ENCODE results near the gene TTC14. TPM values are rescaled to one million over a fixed set of nuclear protein-coding genes. Genes with fewer than 3 reads are reported as not detected.

TTC14 gene
- total and polyA plus RNA-seq, 2 of the 13 experiments (the other 11 are each of a cell fraction or from before 2014, with no cell fraction given): 28.1 to 35.9 TPM

DNA sequence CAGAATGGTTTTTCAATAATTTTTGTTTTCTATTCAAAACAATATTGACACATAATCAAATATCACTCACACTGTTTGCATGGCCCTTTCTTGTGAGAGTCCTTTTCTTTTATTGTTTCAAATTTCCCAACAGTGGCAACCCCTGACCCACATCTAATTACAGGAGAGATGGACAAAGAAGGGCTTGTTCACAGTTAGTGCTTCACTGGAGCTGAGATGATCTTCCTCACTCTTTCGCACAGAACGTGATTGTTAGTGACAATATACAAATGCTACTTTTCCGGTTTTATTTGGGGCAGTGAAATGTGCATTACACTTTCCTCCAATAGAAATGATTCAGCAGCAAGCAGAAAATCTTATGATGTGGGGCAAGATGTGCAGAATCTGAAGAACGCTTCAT is 38.6 kb upstream of the TTC14 start (continued):
- TF ChIP-seq ZSCAN31 (CRISPR knock-in tag; IDR thresholded peaks at IDR 0.05; ENCODE audit: low read depth) (no peak), ZNF331 (CRISPR knock-in tag; IDR thresholded peaks at IDR 0.05) (no peak), HNF4G (IDR thresholded peaks at IDR 0.05; ENCODE audit: borderline replicate concordance, low read depth, low read length) (no peak), HNF4G (CRISPR knock-in tag; IDR thresholded peaks at IDR 0.05; ENCODE audit: borderline replicate concordance, low read depth) (no peak)
- TF ChIP-seq, protein P1, sequence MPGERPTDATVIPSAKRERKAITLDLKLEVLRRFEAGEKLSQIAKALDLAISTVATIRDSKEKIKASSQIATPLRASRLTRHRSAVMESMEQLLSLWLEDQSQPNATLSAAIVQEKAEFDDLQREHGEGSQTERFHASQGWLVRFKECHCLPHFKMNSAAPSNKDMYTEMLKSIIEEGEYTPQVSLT (CRISPR knock-in tag; IDR thresholded peaks at IDR 0.05; ENCODE audit: borderline replicate concordance, low read depth): no peak
- TF ChIP-seq, protein P2, sequence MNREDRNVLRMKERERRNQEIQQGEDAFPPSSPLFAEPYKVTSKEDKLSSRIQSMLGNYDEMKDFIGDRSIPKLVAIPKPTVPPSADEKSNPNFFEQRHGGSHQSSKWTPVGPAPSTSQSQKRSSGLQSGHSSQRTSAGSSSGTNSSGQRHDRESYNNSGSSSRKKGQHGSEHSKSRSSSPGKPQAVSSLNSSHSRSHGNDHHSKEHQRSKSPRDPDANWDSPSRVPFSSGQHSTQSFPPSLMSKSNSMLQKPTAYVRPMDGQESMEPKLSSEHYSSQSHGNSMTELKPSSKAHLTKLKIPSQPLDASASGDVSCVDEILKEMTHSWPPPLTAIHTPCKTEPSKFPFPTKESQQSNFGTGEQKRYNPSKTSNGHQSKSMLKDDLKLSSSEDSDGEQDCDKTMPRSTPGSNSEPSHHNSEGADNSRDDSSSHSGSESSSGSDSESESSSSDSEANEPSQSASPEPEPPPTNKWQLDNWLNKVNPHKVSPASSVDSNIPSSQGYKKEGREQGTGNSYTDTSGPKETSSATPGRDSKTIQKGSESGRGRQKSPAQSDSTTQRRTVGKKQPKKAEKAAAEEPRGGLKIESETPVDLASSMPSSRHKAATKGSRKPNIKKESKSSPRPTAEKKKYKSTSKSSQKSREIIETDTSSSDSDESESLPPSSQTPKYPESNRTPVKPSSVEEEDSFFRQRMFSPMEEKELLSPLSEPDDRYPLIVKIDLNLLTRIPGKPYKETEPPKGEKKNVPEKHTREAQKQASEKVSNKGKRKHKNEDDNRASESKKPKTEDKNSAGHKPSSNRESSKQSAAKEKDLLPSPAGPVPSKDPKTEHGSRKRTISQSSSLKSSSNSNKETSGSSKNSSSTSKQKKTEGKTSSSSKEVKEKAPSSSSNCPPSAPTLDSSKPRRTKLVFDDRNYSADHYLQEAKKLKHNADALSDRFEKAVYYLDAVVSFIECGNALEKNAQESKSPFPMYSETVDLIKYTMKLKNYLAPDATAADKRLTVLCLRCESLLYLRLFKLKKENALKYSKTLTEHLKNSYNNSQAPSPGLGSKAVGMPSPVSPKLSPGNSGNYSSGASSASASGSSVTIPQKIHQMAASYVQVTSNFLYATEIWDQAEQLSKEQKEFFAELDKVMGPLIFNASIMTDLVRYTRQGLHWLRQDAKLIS (CRISPR knock-in tag; IDR thresholded peaks at IDR 0.05): no peak
- TF ChIP-seq, protein P3, sequence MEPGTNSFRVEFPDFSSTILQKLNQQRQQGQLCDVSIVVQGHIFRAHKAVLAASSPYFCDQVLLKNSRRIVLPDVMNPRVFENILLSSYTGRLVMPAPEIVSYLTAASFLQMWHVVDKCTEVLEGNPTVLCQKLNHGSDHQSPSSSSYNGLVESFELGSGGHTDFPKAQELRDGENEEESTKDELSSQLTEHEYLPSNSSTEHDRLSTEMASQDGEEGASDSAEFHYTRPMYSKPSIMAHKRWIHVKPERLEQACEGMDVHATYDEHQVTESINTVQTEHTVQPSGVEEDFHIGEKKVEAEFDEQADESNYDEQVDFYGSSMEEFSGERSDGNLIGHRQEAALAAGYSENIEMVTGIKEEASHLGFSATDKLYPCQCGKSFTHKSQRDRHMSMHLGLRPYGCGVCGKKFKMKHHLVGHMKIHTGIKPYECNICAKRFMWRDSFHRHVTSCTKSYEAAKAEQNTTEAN (CRISPR knock-in tag; conservative IDR thresholded peaks at IDR 0.05): no peak
- TF ChIP-seq, protein P4, sequence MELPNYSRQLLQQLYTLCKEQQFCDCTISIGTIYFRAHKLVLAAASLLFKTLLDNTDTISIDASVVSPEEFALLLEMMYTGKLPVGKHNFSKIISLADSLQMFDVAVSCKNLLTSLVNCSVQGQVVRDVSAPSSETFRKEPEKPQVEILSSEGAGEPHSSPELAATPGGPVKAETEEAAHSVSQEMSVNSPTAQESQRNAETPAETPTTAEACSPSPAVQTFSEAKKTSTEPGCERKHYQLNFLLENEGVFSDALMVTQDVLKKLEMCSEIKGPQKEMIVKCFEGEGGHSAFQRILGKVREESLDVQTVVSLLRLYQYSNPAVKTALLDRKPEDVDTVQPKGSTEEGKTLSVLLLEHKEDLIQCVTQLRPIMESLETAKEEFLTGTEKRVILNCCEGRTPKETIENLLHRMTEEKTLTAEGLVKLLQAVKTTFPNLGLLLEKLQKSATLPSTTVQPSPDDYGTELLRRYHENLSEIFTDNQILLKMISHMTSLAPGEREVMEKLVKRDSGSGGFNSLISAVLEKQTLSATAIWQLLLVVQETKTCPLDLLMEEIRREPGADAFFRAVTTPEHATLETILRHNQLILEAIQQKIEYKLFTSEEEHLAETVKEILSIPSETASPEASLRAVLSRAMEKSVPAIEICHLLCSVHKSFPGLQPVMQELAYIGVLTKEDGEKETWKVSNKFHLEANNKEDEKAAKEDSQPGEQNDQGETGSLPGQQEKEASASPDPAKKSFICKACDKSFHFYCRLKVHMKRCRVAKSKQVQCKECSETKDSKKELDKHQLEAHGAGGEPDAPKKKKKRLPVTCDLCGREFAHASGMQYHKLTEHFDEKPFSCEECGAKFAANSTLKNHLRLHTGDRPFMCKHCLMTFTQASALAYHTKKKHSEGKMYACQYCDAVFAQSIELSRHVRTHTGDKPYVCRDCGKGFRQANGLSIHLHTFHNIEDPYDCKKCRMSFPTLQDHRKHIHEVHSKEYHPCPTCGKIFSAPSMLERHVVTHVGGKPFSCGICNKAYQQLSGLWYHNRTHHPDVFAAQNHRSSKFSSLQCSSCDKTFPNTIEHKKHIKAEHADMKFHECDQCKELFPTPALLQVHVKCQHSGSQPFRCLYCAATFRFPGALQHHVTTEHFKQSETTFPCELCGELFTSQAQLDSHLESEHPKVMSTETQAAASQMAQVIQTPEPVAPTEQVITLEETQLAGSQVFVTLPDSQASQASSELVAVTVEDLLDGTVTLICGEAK (IDR thresholded peaks at IDR 0.05): no peak
- TF ChIP-seq, protein P4 (CRISPR knock-in tag; IDR thresholded peaks at IDR 0.05): no peak

All from HepG2 (cell line).